ENCODE measurements around the gene DRD1.

DNA sequence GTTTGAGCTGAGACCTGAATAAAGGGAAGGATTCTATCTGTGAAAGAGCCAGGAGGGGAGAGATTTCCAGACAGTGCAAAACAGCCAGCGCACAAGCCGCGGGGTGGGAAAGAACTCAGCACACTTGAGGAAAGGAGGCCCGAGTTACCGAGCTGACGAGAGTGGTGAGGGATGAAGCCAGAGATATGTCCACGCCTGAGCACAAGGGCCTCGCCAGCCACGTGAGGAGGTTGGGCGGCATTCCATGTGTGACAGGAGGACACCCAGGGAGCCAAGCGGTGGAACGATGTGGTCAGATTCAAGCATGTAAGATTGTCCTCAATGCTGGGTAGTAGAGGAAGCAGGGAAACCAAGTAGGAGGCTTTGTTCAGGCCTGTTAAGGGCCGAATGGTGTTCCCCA is 17.4 kb upstream of the DRD1 start:
- TF ChIP-seq, protein P1, sequence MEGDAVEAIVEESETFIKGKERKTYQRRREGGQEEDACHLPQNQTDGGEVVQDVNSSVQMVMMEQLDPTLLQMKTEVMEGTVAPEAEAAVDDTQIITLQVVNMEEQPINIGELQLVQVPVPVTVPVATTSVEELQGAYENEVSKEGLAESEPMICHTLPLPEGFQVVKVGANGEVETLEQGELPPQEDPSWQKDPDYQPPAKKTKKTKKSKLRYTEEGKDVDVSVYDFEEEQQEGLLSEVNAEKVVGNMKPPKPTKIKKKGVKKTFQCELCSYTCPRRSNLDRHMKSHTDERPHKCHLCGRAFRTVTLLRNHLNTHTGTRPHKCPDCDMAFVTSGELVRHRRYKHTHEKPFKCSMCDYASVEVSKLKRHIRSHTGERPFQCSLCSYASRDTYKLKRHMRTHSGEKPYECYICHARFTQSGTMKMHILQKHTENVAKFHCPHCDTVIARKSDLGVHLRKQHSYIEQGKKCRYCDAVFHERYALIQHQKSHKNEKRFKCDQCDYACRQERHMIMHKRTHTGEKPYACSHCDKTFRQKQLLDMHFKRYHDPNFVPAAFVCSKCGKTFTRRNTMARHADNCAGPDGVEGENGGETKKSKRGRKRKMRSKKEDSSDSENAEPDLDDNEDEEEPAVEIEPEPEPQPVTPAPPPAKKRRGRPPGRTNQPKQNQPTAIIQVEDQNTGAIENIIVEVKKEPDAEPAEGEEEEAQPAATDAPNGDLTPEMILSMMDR (IDR thresholded peaks at IDR 0.05; ENCODE audit: poor library complexity) = no peak
- TF ChIP-seq EZH2phosphoT487 (IDR thresholded peaks at IDR 0.05; ENCODE audit: low read depth, severe bottlenecking, unreplicated experiment) = no peak
